Thyroid gland (tissue), 4 donors: Measurements from ENCODE around the gene SGSH. TPM values are rescaled to one million over a fixed set of nuclear protein-coding genes. Genes with fewer than 3 reads are reported as not detected.

Source experiments
- DNase-seq, 2 donors: peaks; one replicate each; pipeline ENCODE4 v3.0.0-alpha.2; 2019
- H3K27ac ChIP-seq, 3 donors: fragments of 200-600 bp; sonication (generic); 1 replicate in 2 of 3; 2 replicates in 1 of 3; pipeline ENCODE4 v1.5.1; 2016 to 2019; ENCODE audit warnings: mild to moderate bottlenecking in 1 of 3, moderate library complexity in 1 of 3
- H3K27me3 ChIP-seq: fragments of 200-600 bp; sonication (generic); one replicate; pipeline ENCODE4 v1.5.1; 2019
- H3K36me3 ChIP-seq, 2 donors: fragments of 200-600 bp; sonication (generic); one replicate each; pipeline ENCODE4 v1.5.1; 2016 to 2019
- H3K4me1 ChIP-seq, 2 donors: fragments of 200-600 bp; sonication (generic); one replicate each; pipeline ENCODE4 v1.5.1; 2017 to 2019
- H3K4me3 ChIP-seq, 3 donors: fragments of 200-600 bp; sonication (generic); replicated peaks in 1 of 3; 1 replicate in 2 of 3; 2 replicates in 1 of 3; pipeline ENCODE4 v1.5.1; 2016; ENCODE audit warnings: mild to moderate bottlenecking in 1 of 3
- H3K9me3 ChIP-seq: fragments of 200-600 bp; sonication (generic); one replicate; pipeline ENCODE4 v1.5.1; 2017
- CTCF ChIP-seq, 6 experiments: fragments of 200-600 bp in 3 of 6; fragments of 450-650 bp in 3 of 6; sonication (generic) in 3 of 6; IDR thresholded peaks; one replicate each; pipeline ENCODE4 v1.5.1; 2016 to 2019; ENCODE audit warnings: antibody characterized with exemption in 6 of 6, mild to moderate bottlenecking in 2 of 6, inconsistent platforms in 1 of 6, moderate library complexity in 1 of 6
- POLR2A ChIP-seq, 2 donors: fragments of 450-650 bp; IDR thresholded peaks; one replicate each; pipeline ENCODE4 v1.6.1; 2017; ENCODE audit warnings: antibody characterized with exemption in 2 of 2, mild to moderate bottlenecking in 2 of 2, moderate library complexity in 1 of 2
- WGBS, 2 donors: methylation state at CpG; one replicate each; pipeline ENCODE4 v1.1.5; 2017; 5-methylcytosine and 5-hydroxymethylcytosine counted together
- intact Hi-C: fragments of 100-400 bp; cut with DNase I; formaldehyde crosslinking; loops from one replicate; pipeline ENCODE4 v1.15.1; 2023
- total RNA-seq, 4 donors: library from RNA; depleted of rRNA; stranded (reverse); fragments of >200 nt; gene quantifications; one replicate each; pipeline ENCODE4 v1.2.3, GENCODE V29; 2016

The SGSH gene
- total RNA-seq, 4 donors from 2014 or later, result 31.8 to 48.5 (median 38.2) TPM

DNA sequence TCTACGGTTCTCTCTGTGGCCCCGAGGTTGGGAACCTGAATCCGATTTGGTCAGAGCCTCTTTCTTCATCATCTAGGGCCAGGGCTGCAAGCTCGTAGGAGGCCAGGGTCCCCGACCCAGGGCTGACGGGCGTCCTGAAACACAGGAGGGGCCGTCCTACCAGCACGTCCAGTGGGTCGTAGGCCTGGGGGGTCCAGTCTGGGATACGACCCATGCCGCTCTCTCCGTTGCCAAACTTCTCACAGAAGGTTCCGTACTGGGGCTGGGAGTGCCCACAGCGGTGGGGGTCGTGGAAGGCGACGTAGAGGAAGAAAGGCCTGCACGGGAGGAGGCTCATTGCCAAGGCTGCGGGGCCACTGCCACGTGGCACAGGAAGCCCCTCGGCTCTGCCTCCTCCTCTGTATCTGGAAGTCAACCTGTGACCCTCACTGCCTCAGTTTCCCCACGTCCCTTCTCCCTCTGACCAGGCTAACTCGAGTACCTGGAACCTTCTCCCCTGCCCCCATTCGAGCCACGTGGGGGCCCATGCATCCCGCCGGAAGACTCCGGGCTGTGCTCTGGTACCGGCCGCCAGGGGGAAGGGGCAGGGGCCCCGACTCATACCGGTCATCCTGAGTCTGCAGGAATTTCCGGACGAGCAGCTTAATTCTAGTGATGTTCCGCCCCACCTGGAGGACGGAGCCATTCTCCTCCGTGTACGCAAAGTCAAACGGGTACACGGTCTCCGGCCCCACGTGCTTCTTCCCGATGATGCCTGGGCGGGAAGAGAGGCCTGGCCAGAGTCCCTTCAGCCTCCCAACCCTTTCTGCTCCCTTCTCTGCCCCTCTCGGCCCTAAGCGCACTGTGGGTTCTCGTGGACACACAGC is 5.9 kb downstream of the SGSH start:
- Histone ChIP-seq H3K27ac (no peak overlapping the region), H3K9me3 (no peaks in the 10 kb centered on the region), H3K4me1 (peaks cover under 1 to 1% of the 10 kb centered on the region in 2 donors), H3K36me3 (peaks cover 23 to 28% of the 10 kb centered on the region in 2 donors), H3K4me3 (no peak overlapping the region), H3K27me3 (no peaks in the 10 kb centered on the region)
- WGBS, 2 donors, result 94 to 95% methylated on average over 33 to 37 of the region's 48 CpGs
- TF ChIP-seq CTCF (IDR thresholded peaks at IDR 0.05) (no peak), POLR2A (IDR thresholded peaks at IDR 0.05) (no peak)
- intact Hi-C loops, result no loop called here
- DNase-seq, result no peak

GRCh38 chr17:80213643-80213975 is 6.5 kb downstream of the SGSH start:
- intact Hi-C loops, result no loop called here
- Histone ChIP-seq H3K27ac (no peak overlapping the region), H3K27me3 (no peaks in the 10 kb centered on the region), H3K9me3 (no peaks in the 10 kb centered on the region), H3K36me3 (peaks cover 27 to 28% of the 10 kb centered on the region in 2 donors), H3K4me1 (no peaks in the 10 kb centered on the region), H3K4me3 (no peak overlapping the region)
- TF ChIP-seq POLR2A (IDR thresholded peaks at IDR 0.05), result no peak
- TF ChIP-seq CTCF (IDR thresholded peaks at IDR 0.05), result no peak
- WGBS, 2 donors, result 100% methylated on average over 2 to 4 of the region's 17 CpGs
- no peak for DNase-seq

GRCh38 chr17:80212962-80213642 is 7.0 kb downstream of the SGSH start:
- H3K4me3 ChIP-seq, result no peak overlapping the region
- no peak for TF ChIP-seq CTCF (IDR thresholded peaks at IDR 0.05)
- TF ChIP-seq POLR2A (IDR thresholded peaks at IDR 0.05), result no peak
- no peaks in the 10 kb centered on the region for H3K9me3 ChIP-seq
- 89 to 90% methylated on average over 17 to 19 of the region's 19 CpGs for WGBS, 2 donors
- no peaks in the 10 kb centered on the region for H3K27me3 ChIP-seq
- intact Hi-C loops, result no loop called here
- no peaks in the 10 kb centered on the region for H3K4me1 ChIP-seq
- no peak for DNase-seq
- H3K27ac ChIP-seq, result no peak overlapping the region
- peaks cover 27 to 28% of the 10 kb centered on the region in 2 donors for H3K36me3 ChIP-seq

GRCh38 chr17:80212511-80212910 is 7.6 kb downstream of the SGSH start:
- DNase-seq, result no peak
- Histone ChIP-seq H3K9me3 (no peaks in the 10 kb centered on the region), H3K36me3 (peaks cover 27 to 28% of the 10 kb centered on the region in 2 donors), H3K4me1 (no peaks in the 10 kb centered on the region), H3K27ac (no peak overlapping the region), H3K27me3 (no peaks in the 10 kb centered on the region), H3K4me3 (no peak overlapping the region)
- TF ChIP-seq POLR2A (IDR thresholded peaks at IDR 0.05) (no peak), CTCF (IDR thresholded peaks at IDR 0.05) (no peak)
- 92 to 93% methylated on average over 12 of the region's 12 CpGs for WGBS, 2 donors
- intact Hi-C loops, result no loop called here

DNA sequence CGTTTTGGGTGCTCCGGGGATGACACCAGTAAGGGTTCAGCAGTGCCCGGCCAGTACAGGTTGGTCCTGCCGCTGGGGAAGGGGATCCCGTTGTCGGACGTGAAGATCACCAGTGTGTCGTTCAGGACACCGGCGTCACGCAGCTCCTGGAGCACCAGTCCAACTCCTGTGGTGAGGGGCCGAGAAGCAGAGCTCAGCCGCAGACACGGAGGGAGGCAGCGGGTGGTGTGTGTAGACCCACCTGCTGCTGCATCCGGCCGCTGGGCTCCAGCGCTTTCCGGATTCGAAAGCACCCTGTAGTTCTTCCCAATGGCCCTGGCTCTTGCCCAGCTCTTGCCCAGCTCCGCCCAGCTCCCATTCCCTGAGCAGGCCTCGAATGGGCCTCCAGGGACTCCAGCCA is 8.0 kb downstream of the SGSH start:
- no peak for DNase-seq
- H3K9me3 ChIP-seq, result no peaks in the 10 kb centered on the region
- intact Hi-C loops, result no loop called here
- H3K4me1 ChIP-seq, result no peaks in the 10 kb centered on the region
- WGBS, 2 donors, result 93% methylated on average over 22 of the region's 22 CpGs
- TF ChIP-seq CTCF (IDR thresholded peaks at IDR 0.05), result no peak
- H3K27me3 ChIP-seq, result no peaks in the 10 kb centered on the region
- H3K4me3 ChIP-seq, result no peak overlapping the region
- peaks cover 27 to 28% of the 10 kb centered on the region in 2 donors for H3K36me3 ChIP-seq
- H3K27ac ChIP-seq, result no peak overlapping the region
